ENCODE measurements around the gene SIK2. TPM values are rescaled to one million over a fixed set of nuclear protein-coding genes. Genes with fewer than 3 reads are reported as not detected.
A peak's percentile ranks its signal among the peaks of the same experiment; 100 is the strongest.

Gene SIK2
- total RNA-seq, 3 donors from 2014 or later = 5.9 to 8.3 (median 6.7) TPM

DNA sequence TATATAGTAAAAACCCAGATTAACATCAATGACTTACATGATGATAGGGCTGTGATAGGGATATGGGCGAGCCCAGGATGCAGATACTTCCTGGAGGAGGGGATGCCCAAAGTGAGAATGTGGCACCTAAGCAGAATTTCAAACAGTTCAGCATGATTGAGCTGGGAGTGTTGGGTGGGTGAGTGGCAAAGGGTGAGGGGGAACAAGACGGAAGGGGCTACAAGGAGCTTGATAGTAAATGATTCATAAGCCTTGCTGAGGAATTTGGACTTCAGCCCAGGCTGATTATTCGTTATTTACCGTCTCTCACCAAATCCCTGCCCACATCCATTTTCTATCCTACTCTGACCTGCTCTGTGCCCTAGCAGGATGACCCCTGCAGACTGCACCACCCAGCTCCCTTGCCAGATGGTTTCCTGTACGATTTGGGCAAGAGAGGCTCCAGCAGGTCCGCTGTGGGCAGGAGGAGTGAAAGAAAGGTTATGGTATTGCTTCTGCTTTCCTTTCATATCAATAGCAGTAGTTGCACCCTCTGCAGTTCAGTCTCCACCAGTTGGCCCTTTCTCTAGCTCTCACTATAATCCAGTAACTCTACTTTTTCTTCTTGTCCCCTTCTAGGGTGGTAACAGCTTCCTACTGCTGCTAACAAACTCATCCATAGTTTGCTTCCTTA, 30.3 kb upstream of the SIK2 start:
- DNase-seq = no peak
- no peak for ATAC-seq
- Mint-ChIP-seq H3K9me3 (no peaks in the 10 kb centered on the region), H3K27me3 (ENCODE audit: low read depth) (peaks cover 13% of the 10 kb centered on the region), H3K4me3 (no peak overlapping the region), H3K36me3 (ENCODE audit: insufficient read depth) (no peaks in the 10 kb centered on the region), H3K4me1 (ENCODE audit: low read depth) (peaks cover 2% of the 10 kb centered on the region)

DNA sequence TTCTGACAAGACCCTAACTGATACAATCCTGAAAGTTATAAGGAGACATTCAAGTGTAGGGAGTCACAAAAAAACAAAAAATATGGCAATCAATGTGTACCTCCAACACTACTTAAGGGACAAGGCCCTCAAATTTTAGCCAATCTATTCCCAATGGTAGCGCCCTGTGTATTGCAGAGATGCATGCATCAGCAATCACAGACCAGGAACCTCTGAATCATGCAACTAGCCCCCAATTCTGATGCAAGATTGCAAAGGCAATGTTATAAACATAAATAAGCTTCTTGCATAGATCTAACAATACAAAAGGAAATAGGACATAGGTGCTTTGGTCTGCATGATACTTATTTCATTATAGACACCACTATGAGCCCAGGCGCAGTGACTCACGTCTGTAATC, 29.7 kb upstream of the SIK2 start:
- ATAC-seq (no peak), DNase-seq (no peak)
- peaks cover 13% of the 10 kb centered on the region for H3K27me3 Mint-ChIP-seq (ENCODE audit: low read depth)
- peaks cover 2% of the 10 kb centered on the region for H3K4me1 Mint-ChIP-seq (ENCODE audit: low read depth)
- no peaks in the 10 kb centered on the region for H3K36me3 Mint-ChIP-seq (ENCODE audit: insufficient read depth)
- H3K4me3 Mint-ChIP-seq = no peak overlapping the region
- H3K9me3 Mint-ChIP-seq = no peaks in the 10 kb centered on the region

DNA sequence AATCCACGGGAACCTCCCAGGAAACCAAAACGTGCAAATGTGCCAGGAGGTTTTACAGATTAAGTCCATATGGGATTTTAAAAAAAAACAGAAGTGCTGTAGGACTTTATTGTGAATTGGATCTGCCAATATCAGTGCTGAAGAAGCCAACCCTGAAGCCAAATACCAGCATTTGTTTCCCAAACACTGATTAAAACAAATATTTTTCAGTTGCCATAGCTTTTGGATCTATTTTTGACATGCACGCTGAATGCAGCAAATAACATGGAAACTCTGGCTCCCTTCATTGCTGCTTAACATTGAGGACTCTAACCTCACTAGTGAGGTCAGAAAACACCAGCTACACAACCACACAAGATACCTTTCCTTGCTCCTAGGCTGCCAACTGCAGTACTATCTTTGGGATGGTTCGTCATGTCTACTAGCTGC, 28.4 kb upstream of the SIK2 start:
- Mint-ChIP-seq H3K27me3 (ENCODE audit: low read depth) (peaks cover 13% of the 10 kb centered on the region), H3K9me3 (no peaks in the 10 kb centered on the region), H3K4me3 (no peak overlapping the region), H3K36me3 (ENCODE audit: insufficient read depth) (no peaks in the 10 kb centered on the region), H3K4me1 (ENCODE audit: low read depth) (peaks cover 2% of the 10 kb centered on the region)
- DNase-seq (no peak), ATAC-seq (no peak)

DNA sequence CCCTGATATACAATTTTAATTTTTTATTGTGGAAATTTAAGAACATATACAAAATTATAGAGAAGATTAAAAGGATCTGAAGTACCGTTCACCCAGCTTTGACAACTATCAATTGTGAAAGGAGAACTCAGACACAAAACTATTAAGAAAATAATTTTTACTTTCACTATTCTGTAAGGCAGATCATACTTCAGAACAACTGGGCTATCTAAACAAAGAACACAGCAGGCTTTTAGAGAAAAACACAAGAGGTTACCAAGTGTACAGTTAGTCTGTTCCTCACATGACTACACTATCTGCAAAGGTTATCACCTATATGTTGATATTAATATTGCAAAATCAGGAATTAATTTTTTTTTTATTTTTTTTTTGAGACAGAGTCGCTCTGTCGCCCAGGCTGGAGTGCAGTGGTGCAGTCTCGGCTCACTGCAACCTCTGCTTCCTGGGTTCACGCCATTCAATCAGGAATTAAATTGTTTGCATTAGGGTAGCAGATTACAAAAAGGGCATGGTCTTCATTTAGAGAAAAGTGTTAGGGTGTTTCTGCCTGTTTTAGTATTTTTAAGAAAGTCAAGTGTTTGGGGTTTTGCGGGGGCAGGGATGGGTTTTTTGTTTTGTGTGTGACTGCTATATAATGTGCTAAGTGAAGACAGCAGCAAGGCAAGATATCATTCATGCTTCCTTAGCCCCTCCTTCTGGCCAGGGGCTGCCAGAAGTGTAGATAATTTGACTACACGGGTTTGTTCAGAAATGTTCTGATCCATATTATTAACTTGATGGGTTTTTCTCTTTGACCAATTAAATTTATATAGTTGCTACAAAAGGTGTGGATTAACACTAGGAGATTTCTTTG, 27.6 kb upstream of the SIK2 start:
- DNase-seq (no peak), ATAC-seq (no peak)
- Mint-ChIP-seq H3K9me3 (no peaks in the 10 kb centered on the region), H3K36me3 (ENCODE audit: insufficient read depth) (no peaks in the 10 kb centered on the region), H3K27me3 (ENCODE audit: low read depth) (peaks cover 13% of the 10 kb centered on the region), H3K4me1 (ENCODE audit: low read depth) (peaks cover 2% of the 10 kb centered on the region), H3K4me3 (peak overlapping the region; percentile 33)

DNA sequence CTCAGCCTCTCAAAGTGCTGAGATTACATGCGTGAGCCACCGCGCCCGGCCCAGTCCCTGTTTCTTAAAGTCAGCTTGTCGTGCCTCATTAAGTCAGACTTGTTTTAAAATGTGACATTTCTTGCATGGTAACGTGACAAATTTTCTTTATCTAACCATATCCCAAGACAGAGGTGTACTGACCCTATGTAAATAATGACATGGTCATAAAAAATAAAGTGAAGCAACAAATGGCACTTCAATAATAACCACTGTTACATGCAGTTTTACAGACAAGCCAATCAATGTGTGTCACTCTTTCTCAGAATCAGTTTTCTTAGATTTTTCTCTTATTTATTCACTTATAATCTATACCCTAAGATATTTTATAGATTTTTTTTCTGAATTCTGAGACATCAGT, 26.5 kb upstream of the SIK2 start:
- Mint-ChIP-seq H3K27me3 (ENCODE audit: low read depth) (peaks cover 13% of the 10 kb centered on the region), H3K9me3 (no peaks in the 10 kb centered on the region), H3K4me1 (ENCODE audit: low read depth) (peaks cover 2% of the 10 kb centered on the region), H3K4me3 (no peak overlapping the region), H3K36me3 (ENCODE audit: insufficient read depth) (no peaks in the 10 kb centered on the region)
- DNase-seq = no peak
- ATAC-seq = no peak

DNA sequence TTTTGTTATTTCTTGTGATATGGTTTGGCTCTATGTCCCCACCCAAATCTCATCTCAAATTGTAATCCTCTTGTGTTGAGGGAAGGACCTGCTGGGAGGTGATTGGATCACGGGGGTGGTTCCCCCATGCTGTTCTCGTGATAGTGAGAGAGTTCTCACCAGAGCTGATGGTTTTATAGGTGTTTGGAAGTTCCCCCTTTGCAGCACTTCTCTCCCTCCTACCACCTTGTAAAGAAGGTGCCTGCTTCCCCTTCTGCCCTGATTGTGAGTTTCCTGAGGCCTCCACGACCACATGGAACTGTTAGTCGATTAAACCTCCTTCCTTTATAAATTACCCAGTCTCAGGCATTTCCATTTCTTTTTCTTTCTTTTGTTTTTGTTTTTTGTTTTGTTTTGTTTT, 24.4 kb upstream of the SIK2 start:
- ATAC-seq (no peak), DNase-seq (no peak)
- Mint-ChIP-seq H3K4me1 (ENCODE audit: low read depth) (peaks cover 2% of the 10 kb centered on the region), H3K4me3 (no peak overlapping the region), H3K27me3 (ENCODE audit: low read depth) (peaks cover 2% of the 10 kb centered on the region), H3K36me3 (ENCODE audit: insufficient read depth) (no peaks in the 10 kb centered on the region), H3K9me3 (no peaks in the 10 kb centered on the region)

DNA sequence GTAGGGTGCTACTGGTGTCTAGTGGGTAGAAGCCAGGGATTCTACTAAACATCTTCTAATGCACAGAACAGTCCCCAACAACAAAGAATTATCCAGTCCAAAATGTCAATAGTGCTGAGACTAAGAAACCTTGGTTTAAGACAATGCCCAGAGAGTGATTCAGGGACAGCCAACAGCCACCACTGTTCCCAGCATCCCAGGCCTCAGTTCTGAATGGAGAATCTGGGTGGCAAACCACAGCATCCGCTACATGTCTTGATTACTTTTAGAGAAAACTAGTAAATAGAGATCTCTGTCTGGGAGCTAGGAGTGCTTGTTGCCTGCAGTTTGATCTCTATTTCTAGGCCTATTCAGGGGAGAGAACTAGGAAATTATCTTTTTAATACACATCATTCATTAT, 20.9 kb upstream of the SIK2 start:
- Mint-ChIP-seq H3K36me3 (ENCODE audit: insufficient read depth) (no peaks in the 10 kb centered on the region), H3K27me3 (ENCODE audit: low read depth) (no peaks in the 10 kb centered on the region), H3K4me1 (ENCODE audit: low read depth) (no peaks in the 10 kb centered on the region), H3K9me3 (no peaks in the 10 kb centered on the region), H3K4me3 (no peak overlapping the region)
- DNase-seq (no peak), ATAC-seq (no peak)

GRCh38 chr11:111582163-111582562, 20.1 kb upstream of the SIK2 start:
- Mint-ChIP-seq H3K4me1 (ENCODE audit: low read depth) (no peaks in the 10 kb centered on the region), H3K36me3 (ENCODE audit: insufficient read depth) (no peaks in the 10 kb centered on the region), H3K9me3 (no peaks in the 10 kb centered on the region), H3K27me3 (ENCODE audit: low read depth) (no peaks in the 10 kb centered on the region), H3K4me3 (no peak overlapping the region)
- ATAC-seq (no peak), DNase-seq (no peak)

GRCh38 chr11:111582881-111583280, 19.4 kb upstream of the SIK2 start:
- no peak overlapping the region for H3K4me3 Mint-ChIP-seq
- no peaks in the 10 kb centered on the region for H3K9me3 Mint-ChIP-seq
- no peaks in the 10 kb centered on the region for H3K27me3 Mint-ChIP-seq (ENCODE audit: low read depth)
- no peaks in the 10 kb centered on the region for H3K4me1 Mint-ChIP-seq (ENCODE audit: low read depth)
- ATAC-seq = no peak
- DNase-seq = no peak
- no peaks in the 10 kb centered on the region for H3K36me3 Mint-ChIP-seq (ENCODE audit: insufficient read depth)

- H3K27me3 Mint-ChIP-seq (ENCODE audit: low read depth) = no peaks in the 10 kb centered on the region
- no peaks in the 10 kb centered on the region for H3K4me1 Mint-ChIP-seq (ENCODE audit: low read depth)
- H3K9me3 Mint-ChIP-seq = no peaks in the 10 kb centered on the region
- H3K4me3 Mint-ChIP-seq = no peak overlapping the region
- no peaks in the 10 kb centered on the region for H3K36me3 Mint-ChIP-seq (ENCODE audit: insufficient read depth)
- DNase-seq = no peak
- ATAC-seq = no peak
These were observed 16.9 kb upstream of the SIK2 start for GRCh38 chr11:111585371-111585770.

DNA sequence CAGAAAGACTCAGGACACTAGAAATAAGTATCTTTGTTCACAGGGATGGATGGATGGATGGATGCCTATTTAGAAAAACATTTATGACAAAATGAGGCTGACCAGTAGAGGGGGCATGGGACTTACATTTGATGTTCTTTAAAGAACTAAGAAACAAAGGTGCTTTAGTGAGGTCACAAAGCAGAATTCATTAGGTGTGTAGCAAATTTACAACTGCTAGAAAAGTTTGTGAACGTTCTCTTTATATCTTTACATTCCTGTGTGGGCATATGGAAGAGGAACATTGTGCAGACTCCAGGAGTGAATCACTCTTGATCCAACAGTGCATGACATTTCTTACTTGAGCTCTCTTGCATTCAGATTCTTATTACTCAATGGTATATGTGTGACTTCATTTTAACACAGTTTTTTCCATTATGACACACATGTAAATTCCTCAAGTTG, 15.8 kb upstream of the SIK2 start:
- Mint-ChIP-seq H3K4me1 (ENCODE audit: low read depth) (no peaks in the 10 kb centered on the region), H3K27me3 (ENCODE audit: low read depth) (no peaks in the 10 kb centered on the region), H3K9me3 (no peaks in the 10 kb centered on the region), H3K36me3 (ENCODE audit: insufficient read depth) (no peaks in the 10 kb centered on the region), H3K4me3 (no peak overlapping the region)
- DNase-seq = peak; percentile 34
- peak in 1 of 2 donors; percentile 28 for ATAC-seq

DNA sequence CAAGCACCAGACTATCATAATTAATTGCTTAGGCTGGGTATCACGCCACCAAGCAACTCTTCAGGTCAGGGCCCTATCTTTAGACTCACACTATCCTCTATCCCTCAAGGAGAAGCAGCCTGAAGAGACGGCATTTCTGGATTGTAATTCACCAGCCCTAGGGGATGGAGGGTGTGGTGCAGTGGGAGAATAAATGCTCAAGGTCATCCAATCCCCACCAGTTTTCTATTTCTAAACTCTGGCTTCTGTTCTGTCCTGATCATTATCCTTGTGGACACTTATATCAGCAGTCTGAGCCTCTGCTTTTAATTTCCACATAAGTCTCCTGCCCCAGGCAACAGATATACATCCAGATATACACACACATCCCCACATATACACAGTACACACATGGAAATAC, 13.1 kb upstream of the SIK2 start:
- no peak for DNase-seq
- Mint-ChIP-seq H3K27me3 (ENCODE audit: low read depth) (no peaks in the 10 kb centered on the region), H3K4me3 (no peak overlapping the region), H3K9me3 (no peaks in the 10 kb centered on the region), H3K36me3 (ENCODE audit: insufficient read depth) (no peaks in the 10 kb centered on the region), H3K4me1 (ENCODE audit: low read depth) (no peaks in the 10 kb centered on the region)
- ATAC-seq = no peak

DNA sequence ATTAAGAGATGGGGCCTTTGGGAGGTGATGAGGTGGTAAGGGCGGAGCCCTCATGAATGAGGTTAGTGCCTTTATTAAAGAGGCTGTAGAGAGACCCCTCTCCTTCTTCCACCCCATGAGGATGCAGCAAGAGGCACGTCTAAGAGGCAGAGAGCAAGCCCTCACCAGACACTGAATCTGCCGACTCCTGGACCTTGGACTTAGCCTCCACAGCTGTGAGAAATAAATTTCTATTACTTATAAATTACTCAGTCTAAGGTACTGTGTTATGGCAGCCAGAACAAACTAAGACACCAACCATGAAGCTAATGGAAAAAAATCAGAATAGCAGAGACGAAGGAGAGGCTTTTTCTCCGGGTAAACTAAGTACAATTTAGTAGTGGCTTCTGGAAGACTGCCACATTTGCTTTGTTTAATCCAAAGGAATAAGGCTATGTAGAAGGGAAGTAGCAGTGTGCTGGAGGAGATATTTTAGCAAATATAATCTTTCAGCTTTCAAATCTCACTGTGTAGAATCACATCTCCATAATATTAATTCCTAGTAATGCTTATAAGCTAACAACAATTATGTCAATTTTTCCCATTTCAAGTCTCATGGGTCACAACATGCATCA, 12.3 kb upstream of the SIK2 start:
- no peaks in the 10 kb centered on the region for H3K4me1 Mint-ChIP-seq (ENCODE audit: low read depth)
- H3K9me3 Mint-ChIP-seq = no peaks in the 10 kb centered on the region
- no peak overlapping the region for H3K4me3 Mint-ChIP-seq
- no peaks in the 10 kb centered on the region for H3K27me3 Mint-ChIP-seq (ENCODE audit: low read depth)
- DNase-seq (no peak), ATAC-seq (no peak)
- no peaks in the 10 kb centered on the region for H3K36me3 Mint-ChIP-seq (ENCODE audit: insufficient read depth)

DNA sequence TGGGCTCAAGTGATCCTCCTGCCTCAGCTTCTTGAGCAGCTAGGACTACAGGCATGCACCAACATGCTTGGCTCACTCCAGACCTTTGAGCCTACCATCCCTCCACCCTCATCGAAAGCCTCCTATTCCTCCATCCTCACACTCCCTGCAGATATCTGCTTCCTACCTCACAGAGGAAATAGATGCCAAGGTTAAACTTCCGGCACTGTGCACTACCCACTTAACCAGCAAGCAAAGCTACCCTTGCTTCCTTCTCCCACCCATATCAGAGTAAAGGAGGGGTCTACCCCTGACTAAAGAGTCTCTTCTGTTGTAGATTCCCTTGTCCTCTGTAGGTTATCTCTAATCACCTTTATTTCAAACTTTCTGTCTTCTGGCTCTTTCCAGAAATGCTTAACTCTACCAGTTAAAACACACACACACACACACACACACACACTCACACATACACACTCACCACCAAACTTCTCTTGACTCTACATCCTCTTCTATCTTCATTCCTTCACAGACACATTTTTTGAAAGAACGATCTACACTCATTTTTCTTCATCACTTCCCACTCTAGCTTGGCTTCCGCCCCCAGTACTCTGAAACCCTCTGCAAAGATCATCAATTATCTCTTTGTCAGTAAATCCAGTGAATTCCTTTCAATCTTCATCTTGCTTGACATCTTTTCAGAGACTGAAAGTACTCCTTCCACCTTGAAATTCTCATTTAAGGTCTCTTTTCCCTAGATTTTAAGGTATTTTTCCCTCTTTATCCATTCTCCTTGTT, 10.9 kb upstream of the SIK2 start:
- no peak for DNase-seq
- Mint-ChIP-seq H3K9me3 (no peaks in the 10 kb centered on the region), H3K4me3 (no peak overlapping the region), H3K4me1 (ENCODE audit: low read depth) (no peaks in the 10 kb centered on the region), H3K36me3 (ENCODE audit: insufficient read depth) (no peaks in the 10 kb centered on the region), H3K27me3 (ENCODE audit: low read depth) (no peaks in the 10 kb centered on the region)
- ATAC-seq = no peak

All from activated T-cell treated with anti-CD3 and anti-CD28 coated beads, Interleukin-2, amount 50 U/mL, for 4 hours (primary cell).